Smooth muscle cell (in vitro differentiated cells): ENCODE measurements around the gene PLET1. TPM values are rescaled to one million over a fixed set of nuclear protein-coding genes. Genes with fewer than 3 reads are reported as not detected.

Source experiments
- DNase-seq: peaks from one replicate; lab custom pipeline; 2025; ENCODE audit not compliant: unreplicated experiment; lab: John Stamatoyannopoulos, UW
- H2AFZ ChIP-seq: fragments of 200-600 bp; sonication (generic); 2 replicates; pipeline ENCODE4 v1.6.0; 2016; ENCODE audit warnings: antibody characterized with exemption, low read depth, mild to moderate bottlenecking
- H3F3A ChIP-seq: fragments of 200-600 bp; sonication (generic); 2 replicates; pipeline ENCODE4 v1.6.0; 2017; ENCODE audit warnings: antibody characterized with exemption, low read depth
- H3K27ac ChIP-seq: fragments of 200-600 bp; sonication (generic); 2 replicates; pipeline ENCODE4 v1.5.1; 2016; ENCODE audit warnings: low read depth, mild to moderate bottlenecking
- H3K27me3 ChIP-seq: fragments of 200-600 bp; sonication (generic); 2 replicates; pipeline ENCODE4 v1.6.1; 2016; ENCODE audit warnings: low read depth, mild to moderate bottlenecking
- H3K36me3 ChIP-seq: fragments of 200-600 bp; sonication (generic); 2 replicates; pipeline ENCODE4 v1.5.1; 2016; ENCODE audit warnings: low read depth
- H3K4me1 ChIP-seq: fragments of 200-600 bp; sonication (generic); 2 replicates; pipeline ENCODE4 v1.5.1; 2016; ENCODE audit warnings: low read depth
- H3K4me2 ChIP-seq: fragments of 200-600 bp; sonication (generic); 2 replicates; pipeline ENCODE4 v1.6.0; 2016; ENCODE audit warnings: mild to moderate bottlenecking
- H3K4me3 ChIP-seq: fragments of 200-600 bp; sonication (generic); 2 replicates; pipeline ENCODE4 v1.5.1; 2016; ENCODE audit warnings: mild to moderate bottlenecking
- H3K79me2 ChIP-seq: fragments of 200-600 bp; sonication (generic); 2 replicates; pipeline ENCODE4 v1.6.0; 2016; ENCODE audit warnings: low read depth, mild to moderate bottlenecking
- H3K9ac ChIP-seq: fragments of 200-600 bp; sonication (generic); 2 replicates; pipeline ENCODE4 v1.6.0; 2016; ENCODE audit warnings: low read depth
- H3K9me3 ChIP-seq: fragments of 200-600 bp; sonication (generic); replicated peaks from 2 replicates; pipeline ENCODE4 v1.5.1; 2016; ENCODE audit warnings: low read depth
- H4K20me1 ChIP-seq: fragments of 200-600 bp; sonication (generic); 2 replicates; pipeline ENCODE4 v1.6.0; 2016; ENCODE audit warnings: low read depth
- CTCF ChIP-seq: fragments of 200-600 bp; sonication (generic); IDR thresholded peaks from 2 replicates; pipeline ENCODE4 v1.5.1; 2017; ENCODE audit warnings: borderline replicate concordance, mild to moderate bottlenecking, antibody characterized with exemption; ENCODE audit not compliant: insufficient read depth, poor library complexity, severe bottlenecking
- WGBS: methylation state at CpG from one replicate; pipeline ENCODE4 v1.1.7; 2016; ENCODE audit warnings: low lambda C conversion rate; 5-methylcytosine and 5-hydroxymethylcytosine counted together
- polyA plus RNA-seq: library from polyadenylated mRNA; unstranded; fragments of >200 nt; fragmentation: Nextera tagmentation; extraction: Ambion mirVana; gene quantifications from 2 replicates; pipeline ENCODE4 v1.2.1, GENCODE V29; 2016
- total RNA-seq: library from RNA; depleted of rRNA; stranded (reverse); fragments of >200 nt; gene quantifications from 2 replicates; pipeline ENCODE4 v1.2.3, GENCODE V29; 2014

The PLET1 gene
- total and polyA plus RNA-seq, 2 experiments from 2014 or later, result not detected

DNA sequence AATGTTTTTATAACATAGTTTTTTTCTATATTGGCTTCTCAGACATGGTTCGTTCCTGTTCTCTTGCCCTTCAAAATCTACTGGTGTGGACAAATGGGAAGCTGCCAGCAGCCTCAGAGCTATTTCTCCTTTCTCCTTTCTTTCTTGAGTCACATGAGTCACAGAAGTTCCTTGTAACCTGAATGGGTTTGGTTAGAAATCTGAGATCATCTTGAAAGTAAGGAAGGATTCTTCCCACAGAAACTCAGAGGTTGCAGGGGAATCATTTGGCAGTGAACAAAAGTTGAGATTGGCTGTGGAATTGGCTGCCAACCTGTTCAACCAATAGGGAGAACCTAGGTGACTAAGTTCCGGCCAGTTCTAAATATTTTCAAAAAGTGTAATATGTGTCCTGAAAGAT lies 12.5 kb downstream of the PLET1 start:
- no peaks in the 10 kb centered on the region for H3K27me3 ChIP-seq
- no peak overlapping the region for H3K9ac ChIP-seq
- no peaks in the 10 kb centered on the region for H3K79me2 ChIP-seq
- no peaks in the 10 kb centered on the region for H4K20me1 ChIP-seq
- H3K4me3 ChIP-seq, result no peak overlapping the region
- no peaks in the 10 kb centered on the region for H3F3A ChIP-seq
- H3K27ac ChIP-seq, result no peak overlapping the region
- no peak overlapping the region for H3K4me2 ChIP-seq
- no peak for DNase-seq
- peaks cover under 1% of the 10 kb centered on the region for H3K36me3 ChIP-seq
- no peaks in the 10 kb centered on the region for H3K4me1 ChIP-seq
- H3K9me3 ChIP-seq, result no peaks in the 10 kb centered on the region
- 98% methylated on average over 2 of the region's 2 CpGs for WGBS
- no peak for TF ChIP-seq CTCF
- H2AFZ ChIP-seq, result no peak overlapping the region

GRCh38 chr11:112247201-112247600 lies 13.5 kb downstream of the PLET1 start:
- H3F3A ChIP-seq, result no peaks in the 10 kb centered on the region
- H3K79me2 ChIP-seq, result no peaks in the 10 kb centered on the region
- H3K27ac ChIP-seq, result no peak overlapping the region
- TF ChIP-seq CTCF, result no peak
- no peaks in the 10 kb centered on the region for H4K20me1 ChIP-seq
- DNase-seq, result no peak
- H3K4me1 ChIP-seq, result no peaks in the 10 kb centered on the region
- no peaks in the 10 kb centered on the region for H3K9me3 ChIP-seq
- no peak overlapping the region for H3K4me2 ChIP-seq
- WGBS, result 89% methylated on average over 4 of the region's 4 CpGs
- H3K4me3 ChIP-seq, result no peak overlapping the region
- no peaks in the 10 kb centered on the region for H3K27me3 ChIP-seq
- H3K9ac ChIP-seq, result no peak overlapping the region
- peaks cover 5% of the 10 kb centered on the region for H3K36me3 ChIP-seq
- H2AFZ ChIP-seq, result no peak overlapping the region

DNA sequence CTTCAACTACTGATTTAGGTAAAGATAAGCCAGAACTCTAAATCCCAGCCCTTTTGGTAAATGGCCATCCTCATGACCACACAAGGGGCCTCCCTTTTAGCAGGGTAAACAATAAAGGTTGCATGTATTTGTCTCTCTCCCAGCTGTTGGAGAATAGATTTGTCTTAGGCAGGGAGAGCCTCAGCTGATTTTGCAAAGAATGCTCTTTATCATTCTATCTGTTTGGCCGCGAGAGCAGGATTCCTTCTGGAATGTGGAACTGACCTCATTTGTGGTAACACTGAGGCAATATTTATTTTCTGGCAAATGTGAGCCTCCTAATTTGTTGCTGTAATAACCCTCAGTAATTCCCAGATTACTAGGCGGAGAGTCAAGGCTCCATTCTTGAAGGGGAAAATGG lies 19.2 kb downstream of the PLET1 start:
- Histone ChIP-seq H2AFZ (no peak overlapping the region), H3F3A (no peaks in the 10 kb centered on the region), H3K4me3 (no peak overlapping the region), H3K4me1 (no peaks in the 10 kb centered on the region), H3K36me3 (peaks cover 5% of the 10 kb centered on the region), H3K9me3 (no peaks in the 10 kb centered on the region), H3K27ac (peak overlapping the region; percentile 42), H3K9ac (no peak overlapping the region), H4K20me1 (no peaks in the 10 kb centered on the region), H3K79me2 (no peaks in the 10 kb centered on the region), H3K27me3 (no peaks in the 10 kb centered on the region), H3K4me2 (no peak overlapping the region)
- no peak for TF ChIP-seq CTCF
- WGBS, result 37% methylated on average over 3 of the region's 3 CpGs
- DNase-seq, result no peak

GRCh38 chr11:112238041-112238440 lies 22.6 kb downstream of the PLET1 start:
- Histone ChIP-seq H3K4me1 (no peaks in the 10 kb centered on the region), H3F3A (no peaks in the 10 kb centered on the region), H2AFZ (no peak overlapping the region), H3K79me2 (peaks cover 7% of the 10 kb centered on the region), H3K36me3 (peaks cover 8% of the 10 kb centered on the region), H3K9ac (no peak overlapping the region), H3K27me3 (no peaks in the 10 kb centered on the region), H3K9me3 (no peaks in the 10 kb centered on the region), H3K4me3 (no peak overlapping the region), H3K27ac (no peak overlapping the region), H4K20me1 (no peaks in the 10 kb centered on the region), H3K4me2 (no peak overlapping the region)
- WGBS, result 90% methylated on average over 3 of the region's 3 CpGs
- no peak for DNase-seq
- TF ChIP-seq CTCF, result no peak
